HG03108 (cell line): ENCODE measurements around the gene EVPL.
"Not testable (repeated sequence)": the region's sequence is repeated elsewhere in the genome, so short reads cannot be mapped to it uniquely, and the experiment has no call there.

Source experiments
- ATAC-seq: cut with Tn5 transposase; IDR thresholded peaks from one replicate; pipeline ENCODE4 v1.9.1; 2021; ENCODE audit warnings: moderate library complexity; ENCODE audit not compliant: unreplicated experiment

EVPL gene

DNA sequence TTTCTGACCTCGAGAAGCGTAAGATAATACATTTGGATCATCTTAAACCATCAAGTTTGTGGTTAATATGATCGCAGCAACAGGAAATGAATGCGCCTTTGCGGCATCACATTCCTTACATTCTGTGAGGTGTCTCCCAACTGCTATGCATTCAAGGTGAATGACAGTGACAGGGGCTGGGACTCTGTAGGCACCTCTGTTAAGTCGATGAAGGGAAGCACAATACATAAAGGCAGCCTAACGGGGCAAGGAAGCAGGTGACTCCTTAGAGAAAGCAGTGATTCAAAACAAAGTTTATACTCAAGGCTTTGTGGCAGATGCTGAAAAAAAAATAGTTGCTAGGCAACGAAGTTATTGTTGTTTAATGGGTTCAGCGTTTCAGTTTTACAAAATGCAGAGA is 21.6 kb upstream of the EVPL start:
- no peak for ATAC-seq

DNA sequence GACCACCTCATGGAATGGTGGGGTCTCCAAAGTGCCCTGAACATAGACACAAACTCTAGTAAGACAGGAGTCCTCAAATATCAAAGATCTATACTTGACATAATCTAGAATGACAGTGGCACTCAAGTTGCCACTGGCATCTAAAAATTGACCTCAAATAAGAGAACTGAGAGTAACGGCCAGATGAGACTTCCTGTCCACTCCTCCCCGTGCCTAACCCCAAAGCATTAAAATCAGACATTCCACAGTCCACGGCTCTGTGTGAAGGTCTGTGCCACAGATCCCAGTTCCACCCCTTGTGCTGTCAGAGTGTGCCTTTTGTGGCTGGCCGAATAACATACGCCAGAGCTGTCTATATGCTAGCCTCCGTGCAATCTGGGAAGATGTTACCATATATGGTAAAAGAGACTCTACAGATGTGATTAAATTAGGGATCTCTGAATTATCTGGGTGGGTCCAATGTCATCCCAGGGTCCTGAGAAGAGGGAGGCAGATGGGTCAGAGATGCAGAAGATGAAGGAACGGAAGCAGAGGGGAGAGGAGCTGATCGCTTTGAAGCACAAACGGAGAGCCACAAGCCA is 21.0 kb upstream of the EVPL start:
- no peak for ATAC-seq

DNA sequence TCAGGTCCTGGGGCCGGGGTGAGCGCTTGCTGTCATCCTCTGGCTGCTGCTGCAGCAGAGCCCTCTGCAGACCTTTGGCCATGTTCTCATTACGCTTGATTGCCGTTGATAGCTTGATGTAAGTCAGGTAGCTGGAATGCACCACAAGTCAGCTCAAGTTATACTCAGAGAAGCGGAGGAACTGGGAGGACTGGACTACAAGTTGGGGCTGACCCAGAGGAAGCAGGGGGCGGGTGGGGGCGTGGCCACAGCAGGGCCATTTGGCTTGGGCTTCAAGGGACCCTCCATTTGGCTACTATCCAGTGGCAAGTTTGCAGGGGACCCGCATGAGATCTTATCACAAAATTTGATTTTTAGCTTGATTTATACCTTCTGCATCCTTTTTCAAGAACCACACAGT is 19.0 kb upstream of the EVPL start:
- no peak for ATAC-seq

DNA sequence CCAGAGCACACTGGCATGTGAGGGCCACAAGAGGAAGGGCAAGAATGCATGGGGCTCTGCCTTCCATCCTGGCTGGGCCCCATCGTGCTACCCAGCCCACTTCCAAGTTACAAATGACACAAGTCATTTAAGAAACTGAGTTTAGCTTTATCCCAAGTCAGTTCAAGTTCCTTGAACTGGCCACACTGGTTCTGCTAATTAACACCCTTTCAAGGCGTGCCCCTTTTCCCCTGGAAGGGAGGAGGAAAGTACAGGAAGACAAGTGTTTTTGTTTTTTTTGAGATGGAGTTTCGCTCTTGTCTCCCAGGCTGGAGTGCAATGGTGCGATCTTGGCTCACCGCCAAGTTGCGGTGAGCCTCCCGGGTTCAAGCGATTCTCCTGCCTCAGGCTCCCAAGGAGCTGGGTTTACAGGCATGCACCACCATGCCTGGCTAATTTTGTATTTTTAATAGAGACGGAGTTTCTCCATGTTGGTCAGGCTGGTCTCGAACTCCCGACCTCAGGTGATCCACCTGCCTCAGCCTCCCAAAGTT is 17.4 kb upstream of the EVPL start:
- not testable (repeated sequence) for ATAC-seq

DNA sequence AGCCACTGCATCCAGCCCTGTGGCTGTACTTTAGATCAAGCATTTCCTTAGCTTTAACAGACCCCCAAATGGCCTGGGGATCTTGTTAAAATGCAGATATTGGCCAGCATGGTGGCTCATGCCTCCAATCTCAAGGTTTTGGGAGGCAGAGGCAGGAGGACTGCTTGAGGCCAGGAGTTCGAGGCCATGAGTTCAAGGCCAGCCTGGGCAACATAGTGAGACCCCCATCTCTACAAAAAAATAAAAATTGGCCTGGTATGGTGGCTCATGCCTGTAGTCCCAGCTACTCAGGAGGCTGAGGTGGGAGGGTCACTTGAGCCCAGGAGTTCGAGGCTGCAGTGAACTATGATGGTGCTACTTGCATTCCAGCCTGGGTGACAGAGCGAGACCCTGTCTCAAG is 15.8 kb upstream of the EVPL start:
- not testable (repeated sequence) for ATAC-seq

DNA sequence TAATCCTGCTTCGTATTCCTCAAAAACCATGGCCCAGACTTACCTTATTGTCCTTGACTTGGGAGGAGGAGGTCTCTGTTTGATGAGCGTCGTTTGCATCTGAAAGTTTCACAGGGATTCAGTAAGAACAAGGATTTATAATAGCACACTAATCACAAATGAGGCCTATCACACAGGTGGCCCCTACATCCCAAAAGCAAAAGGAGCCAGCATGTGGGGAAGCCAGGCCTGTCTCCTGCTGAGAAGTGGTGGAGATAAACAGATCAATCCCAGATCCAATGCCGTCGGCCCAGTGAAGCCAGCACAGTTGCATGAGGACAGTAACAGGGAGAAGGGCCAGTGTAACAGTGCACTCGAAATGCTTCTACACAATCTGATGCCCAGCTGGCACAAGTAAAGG is 13.3 kb upstream of the EVPL start:
- no peak for ATAC-seq

DNA sequence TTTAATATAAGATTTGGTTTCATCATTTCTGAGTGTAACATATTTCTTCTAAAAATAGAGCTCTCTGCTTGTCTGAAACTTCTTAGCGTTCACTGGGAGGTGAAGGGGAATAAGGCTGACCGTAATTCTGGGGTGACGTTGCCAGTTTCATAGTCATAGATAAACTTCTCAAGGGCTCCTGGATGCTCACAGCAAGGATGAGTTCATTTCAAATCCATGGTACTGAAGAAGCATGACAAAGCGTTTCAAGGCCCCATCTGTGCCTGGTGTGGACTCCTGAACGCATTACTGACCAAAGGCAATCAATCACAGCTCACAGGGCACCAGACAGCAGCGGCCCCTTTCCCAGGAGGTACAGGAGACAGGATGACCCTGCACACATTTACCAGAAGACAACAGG is 12.0 kb upstream of the EVPL start:
- ATAC-seq: no peak

DNA sequence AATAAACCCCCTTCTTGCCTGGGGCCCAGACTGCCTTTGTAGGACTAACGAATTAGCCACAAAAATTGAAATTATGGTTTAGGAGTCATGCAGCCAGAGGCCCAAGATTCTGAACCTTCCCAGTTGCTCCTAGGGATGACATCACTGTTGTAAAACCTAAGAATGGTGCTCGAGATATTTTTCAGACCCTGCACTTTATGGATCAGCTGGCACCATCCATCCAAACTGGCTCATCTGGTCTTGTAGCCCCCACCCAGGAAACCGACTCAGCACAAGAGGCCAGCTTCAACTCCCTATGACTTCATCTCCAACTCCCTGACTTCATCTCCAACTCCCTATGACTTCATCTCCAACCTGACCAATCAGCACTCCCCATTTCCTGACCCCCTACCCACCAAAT is 10.9 kb upstream of the EVPL start:
- no peak for ATAC-seq

DNA sequence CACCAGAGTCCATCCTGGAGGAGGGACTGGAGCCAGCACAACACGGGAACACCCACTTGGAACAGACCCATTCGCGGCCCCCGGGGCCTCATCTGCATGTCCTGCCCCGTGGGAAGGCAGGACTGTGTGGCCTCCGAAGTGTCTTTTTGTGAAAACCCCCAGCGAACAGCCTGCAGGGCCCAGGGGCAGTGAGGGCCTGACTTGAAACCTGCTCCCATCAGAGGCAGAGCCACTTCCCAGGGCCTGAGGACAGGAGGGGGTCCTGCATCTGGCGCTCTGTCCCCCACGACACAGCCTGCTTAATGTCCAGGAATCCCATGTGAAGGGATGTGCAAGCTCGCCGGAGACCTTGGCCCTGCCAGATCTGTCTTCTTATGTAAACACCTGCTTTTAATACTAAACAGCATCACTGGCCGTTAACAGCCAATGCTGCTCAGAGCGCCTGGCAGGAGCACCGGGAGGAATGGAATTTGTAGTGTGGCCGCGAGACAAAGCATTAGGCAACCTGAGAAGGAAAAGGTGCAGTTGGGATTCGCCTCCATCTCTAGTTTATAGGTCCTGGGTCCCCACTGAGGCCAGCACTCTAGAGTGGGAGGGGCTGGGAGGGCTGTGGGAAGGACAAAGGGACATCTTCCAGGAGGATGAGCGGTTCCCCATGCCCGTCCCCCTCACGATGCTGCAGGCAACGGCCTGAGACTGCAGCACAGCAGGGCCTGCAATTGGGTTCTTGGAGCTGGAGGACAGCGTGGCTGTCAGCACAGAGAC is 9.6 kb upstream of the EVPL start:
- no peak for ATAC-seq

DNA sequence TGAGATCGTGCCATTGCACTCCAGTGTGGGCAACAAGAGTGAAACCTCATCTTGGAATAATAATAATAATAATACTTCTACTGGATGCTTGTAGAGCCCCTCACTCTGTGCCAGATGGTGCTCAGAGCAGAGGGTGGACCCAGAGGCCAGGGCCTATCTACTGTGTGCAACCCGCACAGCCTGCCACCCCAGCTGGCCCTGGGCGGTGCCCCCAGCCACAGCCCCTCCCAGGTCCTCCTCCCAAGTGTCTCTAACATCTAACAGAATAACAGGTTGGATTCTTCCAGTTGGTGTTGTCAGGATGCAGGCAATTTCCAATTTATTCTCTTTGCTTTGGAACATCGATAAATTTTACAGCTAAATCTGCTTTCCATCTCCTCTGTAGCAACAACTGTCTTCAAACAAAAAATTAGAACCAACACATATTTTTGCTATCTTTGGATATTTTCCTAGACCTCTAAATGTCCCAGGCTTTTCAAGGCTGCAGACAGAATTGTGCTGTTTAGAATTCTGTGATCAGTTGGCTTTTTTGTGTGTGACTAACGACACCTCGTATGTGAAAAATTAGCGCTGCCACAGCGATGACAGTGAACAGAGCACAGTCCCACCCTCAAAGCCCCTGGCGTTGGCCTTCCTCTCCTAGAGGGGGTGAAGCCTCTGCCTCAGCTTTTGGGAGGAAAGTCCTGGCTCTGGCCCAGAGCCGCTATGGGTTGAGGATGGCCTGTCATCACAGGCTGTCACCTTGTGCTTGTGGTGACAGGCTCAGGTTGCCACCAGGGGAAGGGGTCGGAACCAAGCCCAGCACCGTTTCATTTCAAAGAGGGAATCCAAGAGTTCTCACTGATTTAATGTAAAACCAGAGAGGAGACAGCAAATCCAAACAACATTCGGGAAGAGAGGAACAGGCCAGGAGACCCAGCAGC is 7.6 kb upstream of the EVPL start:
- no peak for ATAC-seq

DNA sequence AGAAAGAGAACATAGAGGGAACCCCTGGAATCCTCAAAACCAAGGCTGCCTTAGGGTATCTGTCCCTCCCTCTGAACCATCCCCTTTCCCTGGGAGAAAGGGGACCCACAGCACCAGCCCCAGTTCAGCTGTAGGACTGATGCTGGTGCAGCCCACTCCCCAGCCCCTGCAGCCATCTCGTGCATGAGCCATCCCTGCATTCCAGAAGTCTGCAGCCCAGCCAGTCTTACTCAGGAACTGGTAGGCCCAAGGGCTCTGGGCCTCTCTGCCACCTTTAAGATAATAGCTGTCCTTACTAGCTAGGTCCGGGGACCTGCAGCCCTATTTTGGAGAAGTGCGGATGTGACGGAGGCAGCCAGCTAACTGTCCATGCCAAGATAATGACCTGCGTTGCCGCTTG is 6.0 kb upstream of the EVPL start:
- no peak for ATAC-seq

DNA sequence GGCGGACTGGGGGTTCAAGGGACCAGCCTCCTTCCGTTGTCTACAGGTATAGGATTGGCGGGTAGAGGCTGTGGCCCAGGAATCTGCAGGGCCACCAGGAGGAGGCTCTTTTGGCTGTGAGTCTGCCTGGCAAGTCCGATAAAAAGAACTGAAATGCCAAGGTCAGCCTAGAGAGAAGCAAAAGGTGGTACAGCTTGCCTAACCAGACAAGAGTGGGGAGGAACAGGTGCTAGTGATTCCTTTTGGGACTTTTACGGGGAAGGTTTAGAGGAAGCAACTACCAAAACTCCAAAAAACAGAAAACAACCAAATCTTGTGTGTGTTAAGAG is 5.6 kb upstream of the EVPL start:
- ATAC-seq: no peak

DNA sequence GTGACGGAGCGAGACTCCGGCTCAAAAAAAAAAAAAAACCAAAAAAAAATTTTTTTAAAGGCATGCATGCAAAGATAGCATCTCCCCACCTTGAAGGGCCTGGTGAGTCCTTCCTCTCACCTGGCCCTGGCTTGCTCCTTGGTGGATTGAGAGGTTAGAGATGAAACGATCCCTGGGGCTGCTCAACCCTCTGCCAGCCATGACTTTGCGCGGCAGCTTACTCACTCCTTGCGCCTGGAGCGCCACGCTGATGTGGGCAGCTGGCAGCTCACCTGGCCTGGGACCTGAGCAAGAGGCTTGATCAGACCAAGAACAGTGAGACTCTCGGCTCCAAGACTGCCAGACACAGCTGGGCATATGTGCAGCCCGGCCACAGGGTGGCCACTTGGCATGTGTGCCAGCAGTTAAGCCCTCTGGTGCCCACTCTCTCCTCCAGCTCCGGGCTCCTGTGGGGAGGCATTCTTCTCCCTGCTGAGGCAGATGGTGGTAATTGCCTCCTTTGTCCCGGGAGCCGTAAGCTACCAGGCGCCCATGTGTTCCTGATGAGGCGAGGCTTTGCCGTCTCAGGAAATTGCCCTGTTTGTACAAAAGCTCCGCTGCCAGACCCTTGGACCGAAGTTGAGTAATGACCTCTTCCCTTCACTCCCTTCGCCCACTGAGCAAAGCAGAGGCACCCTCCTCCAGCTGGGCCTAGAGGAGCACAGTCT is 5.1 kb upstream of the EVPL start:
- ATAC-seq: no peak

DNA sequence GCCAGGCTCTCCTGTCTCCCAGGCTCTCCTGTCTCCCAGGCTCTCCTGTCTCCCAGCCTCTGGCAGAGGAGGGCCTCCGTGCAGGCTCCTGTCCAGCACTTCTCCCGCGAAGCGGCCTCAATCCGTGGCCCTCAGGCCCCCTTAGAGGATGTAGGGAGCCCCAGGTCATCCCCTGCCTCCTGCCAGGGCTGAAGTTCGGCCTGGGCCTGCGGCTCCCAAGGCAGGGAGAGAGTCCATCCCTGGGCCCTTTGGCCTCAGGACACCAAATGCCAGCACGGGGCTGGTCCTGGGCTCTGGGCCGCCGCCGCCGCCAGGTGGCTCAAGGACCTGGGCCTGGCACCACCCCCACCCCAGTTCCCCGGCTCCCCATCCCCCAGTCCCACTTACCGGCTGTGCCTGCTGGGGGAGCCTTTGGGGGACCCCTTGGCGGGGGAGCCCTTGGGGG is 370 bp downstream of the EVPL start:
- ATAC-seq: no peak

DNA sequence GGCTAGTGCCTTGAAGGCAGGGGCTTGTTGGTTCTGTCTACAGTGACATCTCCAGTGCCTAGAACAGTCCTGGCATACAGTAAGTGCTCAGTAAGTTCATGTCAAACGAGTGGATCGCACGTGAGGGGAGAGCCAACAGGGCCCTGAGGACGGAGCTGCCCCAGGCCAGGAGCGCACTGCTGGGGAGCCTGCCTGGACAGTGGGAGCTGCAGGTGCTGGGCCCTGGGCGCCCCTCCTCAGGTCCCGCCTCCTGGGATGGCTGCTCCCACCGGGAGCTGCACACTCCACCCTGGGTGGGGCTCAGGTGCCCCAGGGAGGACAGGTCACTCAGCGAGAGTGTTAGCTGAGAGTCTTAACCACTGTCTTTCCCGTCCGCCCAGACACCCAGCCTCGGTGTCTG is 1.8 kb downstream of the EVPL start:
- no peak for ATAC-seq

DNA sequence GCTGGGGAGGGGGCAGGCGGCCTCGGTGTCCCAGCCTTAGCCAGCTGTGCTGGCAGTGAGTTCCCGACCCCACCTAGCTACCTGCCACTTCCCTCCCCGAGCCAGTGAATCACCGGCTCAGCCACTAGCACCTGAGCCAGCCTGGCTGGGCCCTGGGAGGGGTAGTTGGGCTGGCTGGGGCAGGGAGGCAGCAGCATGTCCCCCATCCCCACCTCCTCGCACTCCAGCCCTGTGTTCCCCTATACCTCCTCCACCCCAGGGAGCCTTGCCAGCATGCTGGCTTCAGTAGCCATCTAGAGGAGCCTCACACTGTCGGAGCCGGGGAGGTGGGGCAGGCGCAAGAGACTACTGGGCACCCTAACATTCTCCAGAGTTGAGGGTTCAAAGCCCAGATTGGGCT is 2.8 kb downstream of the EVPL start:
- no peak for ATAC-seq

DNA sequence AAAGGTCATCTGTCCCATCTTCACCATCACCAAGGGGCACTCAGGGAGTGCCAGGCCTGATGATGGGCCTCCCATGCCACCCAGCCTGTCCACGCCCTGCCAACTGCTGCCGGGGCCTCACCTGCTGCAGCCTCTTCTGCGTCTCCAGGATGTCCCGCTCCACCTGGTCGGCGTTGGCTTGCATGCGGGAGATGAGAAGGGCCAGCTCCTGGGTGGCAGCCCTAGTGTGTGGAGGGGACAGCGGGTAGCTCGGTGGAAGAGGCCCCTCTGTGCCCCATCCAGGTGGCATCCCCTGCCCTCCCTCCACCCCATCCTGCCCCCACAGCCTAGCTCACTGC is 3.2 kb downstream of the EVPL start:
- no peak for ATAC-seq

DNA sequence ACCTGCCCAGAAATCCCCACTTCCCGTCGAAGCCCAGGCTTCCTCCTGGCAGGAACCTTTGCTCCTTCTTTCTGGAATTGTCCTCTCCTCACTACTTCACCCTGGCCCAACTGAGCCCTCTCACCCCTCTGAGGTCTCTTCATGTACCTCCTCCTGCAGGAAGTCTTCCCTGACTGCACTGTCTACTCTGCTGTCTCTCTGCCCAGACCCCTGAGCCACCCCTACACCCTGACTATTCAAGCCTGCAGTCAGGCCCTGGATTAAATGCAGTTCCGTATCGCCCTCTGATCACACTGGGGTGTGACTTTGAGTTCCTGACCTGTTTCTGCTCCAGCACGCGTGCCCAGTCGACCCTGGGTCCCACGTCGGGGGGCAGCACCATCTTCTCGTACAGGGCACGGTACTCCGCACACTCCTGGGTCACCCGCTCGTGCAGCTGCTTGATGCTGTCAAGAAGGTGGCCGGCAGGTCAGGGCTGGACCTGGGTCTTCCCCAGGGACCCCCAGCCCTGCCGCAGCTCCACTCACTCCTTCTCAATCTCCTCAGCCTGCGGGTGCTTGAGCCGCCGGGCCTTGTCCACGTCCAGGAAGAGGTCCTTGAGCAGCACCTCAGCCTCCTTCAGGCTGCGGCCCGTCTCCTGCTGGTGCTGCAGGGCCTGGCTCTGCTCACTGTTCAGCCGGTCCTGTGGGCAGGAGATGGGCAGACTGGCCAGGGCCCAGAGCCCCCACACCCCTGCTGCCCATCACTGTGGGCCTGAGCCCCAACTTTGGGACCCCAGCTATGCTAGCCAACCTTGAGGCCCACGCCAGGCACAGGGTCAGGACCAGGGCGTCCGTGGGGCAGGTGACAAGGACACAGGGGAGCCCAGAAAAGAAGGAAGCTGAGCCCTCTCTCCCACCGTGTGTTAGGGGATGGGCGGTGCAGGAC is 3.9 kb downstream of the EVPL start:
- no peak for ATAC-seq

DNA sequence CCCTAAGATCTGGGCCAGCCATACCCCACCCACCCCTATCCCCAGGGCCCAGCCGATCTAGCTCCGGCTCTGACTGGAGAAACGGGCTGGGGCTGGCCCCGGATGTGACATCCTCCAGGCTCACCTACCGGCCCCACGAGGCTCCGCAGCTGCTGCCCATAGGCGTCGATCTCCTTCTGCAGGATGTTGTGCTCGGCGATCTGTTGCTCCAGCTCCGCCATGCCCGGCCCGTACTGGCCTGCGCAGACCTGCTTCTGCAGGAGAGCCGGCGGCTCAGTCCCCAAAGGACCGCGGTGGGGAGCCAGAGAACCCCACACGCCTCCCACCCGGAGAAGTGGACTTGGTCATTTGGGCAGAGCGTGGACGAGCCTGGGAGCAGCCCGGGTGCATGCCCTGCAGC is 4.8 kb downstream of the EVPL start:
- ATAC-seq: no peak

DNA sequence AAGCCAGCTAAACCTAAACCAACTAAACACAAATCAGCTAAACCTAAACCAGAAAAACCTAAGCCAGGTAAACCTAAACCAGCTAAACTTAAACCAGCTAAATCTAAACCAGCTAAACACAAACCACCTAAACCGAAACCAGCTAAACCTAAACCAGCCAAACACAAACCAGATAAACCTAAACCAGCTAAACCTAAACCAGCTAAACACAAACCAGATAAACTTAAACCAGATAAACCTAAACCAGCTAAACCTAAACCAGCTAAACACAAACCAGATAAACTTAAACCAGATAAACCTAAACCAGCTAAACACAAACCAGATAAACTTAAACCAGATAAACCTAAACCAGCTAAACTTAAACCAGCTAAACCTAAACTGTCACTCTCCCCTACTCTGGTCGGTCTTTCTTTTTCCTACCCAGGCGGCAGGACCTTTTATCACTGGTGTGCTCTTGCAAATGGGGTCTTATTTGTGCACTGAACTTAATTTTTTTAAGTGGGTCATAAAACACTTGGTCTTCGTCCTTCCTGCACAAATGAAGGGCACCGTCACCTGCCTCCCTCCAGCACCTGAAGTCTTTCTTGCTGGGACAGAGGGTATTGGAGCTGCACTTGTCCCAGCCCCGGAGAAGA is 7.2 kb downstream of the EVPL start:
- ATAC-seq: no peak
